PFSK-1 (cell line): ENCODE measurements around the gene MRTFA.

ENCODE experiments used
- FOXP2 ChIP-seq: optimal IDR thresholded peaks from 2 replicates; pipeline ENCODE3; 2011; ENCODE audit warnings: borderline replicate concordance, control low read depth, inconsistent platforms; ENCODE audit not compliant: insufficient read depth; ENCODE audit errors: extremely low read length, extremely low read depth
- POLR2AphosphoS5 ChIP-seq: IDR thresholded peaks from 2 replicates; pipeline ENCODE4 v1.6.1; 2012; ENCODE audit warnings: low read depth, mild to moderate bottlenecking, control low read depth, low read length, moderate library complexity
- SIN3A ChIP-seq: IDR thresholded peaks from 2 replicates; pipeline ENCODE4 v1.6.1; 2012; ENCODE audit warnings: mild to moderate bottlenecking, low read length, moderate library complexity, borderline replicate concordance; ENCODE audit not compliant: insufficient read depth
- TAF1 ChIP-seq: IDR thresholded peaks from 2 replicates; pipeline ENCODE4 v1.6.1; 2012; ENCODE audit warnings: low read length, control low read depth, borderline replicate concordance; ENCODE audit not compliant: insufficient read depth
- TF ChIP-seq, protein P1 (sequence below), 2 experiments: IDR thresholded peaks; 2 replicates each; pipeline versions ENCODE4 v1.6.1 to v1.8.0; 2011 to 2012; ENCODE audit warnings: low read depth in 2 of 2, low read length in 2 of 2, control low read depth in 1 of 2, inconsistent platforms in 1 of 2, mild to moderate bottlenecking in 1 of 2, moderate library complexity in 1 of 2; ENCODE audit not compliant: insufficient read depth in 1 of 2

MRTFA gene

DNA sequence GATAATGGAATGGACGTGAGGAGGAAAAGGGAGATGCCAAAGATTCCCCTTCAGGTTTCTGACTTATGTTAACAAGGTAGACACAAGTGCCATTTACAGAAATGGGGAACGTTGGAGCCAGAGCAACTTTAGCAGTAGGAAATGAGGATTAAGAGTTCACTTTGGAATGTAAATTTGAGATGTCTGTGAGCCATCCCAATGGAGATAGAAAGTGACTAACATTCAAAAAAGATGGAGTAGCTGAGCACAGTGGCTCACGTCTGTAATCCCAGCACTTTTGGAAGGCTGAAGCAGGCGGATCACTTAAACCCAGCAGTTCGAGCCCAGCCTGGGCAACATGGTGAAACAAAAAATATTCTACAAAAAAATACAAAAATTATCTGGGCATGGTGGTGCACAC lies 19.9 kb downstream of the MRTFA start:
- TF ChIP-seq FOXP2, result no peak
- TF ChIP-seq TAF1, result no peak
- TF ChIP-seq SIN3A, result no peak
- no peak for TF ChIP-seq POLR2AphosphoS5
- TF ChIP-seq, protein P1, sequence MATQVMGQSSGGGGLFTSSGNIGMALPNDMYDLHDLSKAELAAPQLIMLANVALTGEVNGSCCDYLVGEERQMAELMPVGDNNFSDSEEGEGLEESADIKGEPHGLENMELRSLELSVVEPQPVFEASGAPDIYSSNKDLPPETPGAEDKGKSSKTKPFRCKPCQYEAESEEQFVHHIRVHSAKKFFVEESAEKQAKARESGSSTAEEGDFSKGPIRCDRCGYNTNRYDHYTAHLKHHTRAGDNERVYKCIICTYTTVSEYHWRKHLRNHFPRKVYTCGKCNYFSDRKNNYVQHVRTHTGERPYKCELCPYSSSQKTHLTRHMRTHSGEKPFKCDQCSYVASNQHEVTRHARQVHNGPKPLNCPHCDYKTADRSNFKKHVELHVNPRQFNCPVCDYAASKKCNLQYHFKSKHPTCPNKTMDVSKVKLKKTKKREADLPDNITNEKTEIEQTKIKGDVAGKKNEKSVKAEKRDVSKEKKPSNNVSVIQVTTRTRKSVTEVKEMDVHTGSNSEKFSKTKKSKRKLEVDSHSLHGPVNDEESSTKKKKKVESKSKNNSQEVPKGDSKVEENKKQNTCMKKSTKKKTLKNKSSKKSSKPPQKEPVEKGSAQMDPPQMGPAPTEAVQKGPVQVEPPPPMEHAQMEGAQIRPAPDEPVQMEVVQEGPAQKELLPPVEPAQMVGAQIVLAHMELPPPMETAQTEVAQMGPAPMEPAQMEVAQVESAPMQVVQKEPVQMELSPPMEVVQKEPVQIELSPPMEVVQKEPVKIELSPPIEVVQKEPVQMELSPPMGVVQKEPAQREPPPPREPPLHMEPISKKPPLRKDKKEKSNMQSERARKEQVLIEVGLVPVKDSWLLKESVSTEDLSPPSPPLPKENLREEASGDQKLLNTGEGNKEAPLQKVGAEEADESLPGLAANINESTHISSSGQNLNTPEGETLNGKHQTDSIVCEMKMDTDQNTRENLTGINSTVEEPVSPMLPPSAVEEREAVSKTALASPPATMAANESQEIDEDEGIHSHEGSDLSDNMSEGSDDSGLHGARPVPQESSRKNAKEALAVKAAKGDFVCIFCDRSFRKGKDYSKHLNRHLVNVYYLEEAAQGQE (IDR thresholded peaks at IDR 0.05; ENCODE audit: insufficient read depth in 1 of 2, low read depth in 2 of 2, low read length in 2 of 2), result no peak

DNA sequence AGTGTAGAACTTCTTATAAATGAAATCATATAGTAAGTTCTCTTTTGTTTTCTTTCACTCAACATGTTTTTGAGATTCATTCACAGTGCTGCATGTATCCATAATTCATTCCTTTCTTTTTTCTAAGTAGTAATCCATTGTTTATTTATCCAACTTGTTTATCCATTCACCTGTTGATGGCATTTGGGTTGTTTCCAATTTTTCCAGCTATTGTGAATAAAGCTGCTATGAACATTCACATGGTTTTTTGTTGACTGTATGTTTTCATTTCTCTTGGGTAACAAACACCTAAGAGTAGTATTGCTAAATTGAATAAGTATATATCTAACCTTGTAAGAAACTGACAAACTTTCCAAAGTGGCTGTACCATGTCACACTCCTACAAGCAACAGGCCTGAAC lies 23.5 kb downstream of the MRTFA start:
- TF ChIP-seq SIN3A (no peak), FOXP2 (no peak)

GRCh38 chr22:40612291-40612751 lies 24.2 kb downstream of the MRTFA start:
- TF ChIP-seq TAF1 (no peak), FOXP2 (no peak), SIN3A (no peak), POLR2AphosphoS5 (no peak)
- TF ChIP-seq, protein P1 (IDR thresholded peaks at IDR 0.05; ENCODE audit: insufficient read depth in 1 of 2, low read depth in 2 of 2, low read length in 2 of 2), result no peak

GRCh38 chr22:40611606-40612005 lies 24.9 kb downstream of the MRTFA start:
- TF ChIP-seq FOXP2, result no peak

DNA sequence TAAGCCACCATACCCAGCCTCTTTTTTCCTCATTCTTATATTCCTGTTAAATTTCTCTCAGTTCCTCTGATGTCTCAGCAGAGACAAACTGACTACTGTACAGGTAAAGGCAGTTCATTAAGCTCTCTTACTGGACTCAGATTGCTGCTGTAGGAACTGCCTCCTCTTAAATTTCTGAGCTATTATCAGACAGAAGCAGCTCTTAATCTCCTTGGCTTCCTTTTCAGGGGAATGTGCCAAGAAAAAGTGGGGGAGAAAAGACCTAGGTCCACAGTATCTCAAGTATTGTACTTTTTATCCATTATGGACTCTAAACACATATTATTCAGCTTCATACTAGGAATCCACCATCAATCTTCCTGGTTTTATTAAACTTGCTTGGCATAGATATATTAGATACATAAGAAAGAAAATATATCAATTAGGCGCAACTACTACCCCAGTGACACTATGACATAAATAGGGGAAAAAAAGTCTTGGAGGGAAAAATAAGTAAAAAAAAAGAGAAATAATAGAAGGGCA lies 26.1 kb downstream of the MRTFA start:
- TF ChIP-seq POLR2AphosphoS5, result no peak
- TF ChIP-seq TAF1, result no peak
- TF ChIP-seq, protein P1 (IDR thresholded peaks at IDR 0.05; ENCODE audit: insufficient read depth in 1 of 2, low read depth in 2 of 2, low read length in 2 of 2), result no peak
- no peak for TF ChIP-seq FOXP2
- no peak for TF ChIP-seq SIN3A

GRCh38 chr22:40609216-40609615 lies 27.3 kb downstream of the MRTFA start:
- TF ChIP-seq POLR2AphosphoS5 (no peak), FOXP2 (no peak), SIN3A (no peak), TAF1 (no peak)
- TF ChIP-seq, protein P1 (IDR thresholded peaks at IDR 0.05; ENCODE audit: insufficient read depth in 1 of 2, low read depth in 2 of 2, low read length in 2 of 2), result no peak
